HT-29 (cell line): ENCODE measurements around the gene CCNK. TPM values are rescaled to one million over a fixed set of nuclear protein-coding genes. Genes with fewer than 3 reads are reported as not detected.

Experiments
- DNase-seq: peaks from one replicate; pipeline ENCODE4 v3.0.0-alpha.2; 2015; ENCODE audit warnings: low spot score
- total RNA-seq: library from RNA; depleted of rRNA; stranded (reverse); fragments of >200 nt; shearing (Covaris generic); gene quantifications from 2 replicates; pipeline ENCODE4 v1.2.3, GENCODE V29; 2014

CCNK gene
- total RNA-seq, 1 experiment from 2014 or later: 12.4 TPM

DNA sequence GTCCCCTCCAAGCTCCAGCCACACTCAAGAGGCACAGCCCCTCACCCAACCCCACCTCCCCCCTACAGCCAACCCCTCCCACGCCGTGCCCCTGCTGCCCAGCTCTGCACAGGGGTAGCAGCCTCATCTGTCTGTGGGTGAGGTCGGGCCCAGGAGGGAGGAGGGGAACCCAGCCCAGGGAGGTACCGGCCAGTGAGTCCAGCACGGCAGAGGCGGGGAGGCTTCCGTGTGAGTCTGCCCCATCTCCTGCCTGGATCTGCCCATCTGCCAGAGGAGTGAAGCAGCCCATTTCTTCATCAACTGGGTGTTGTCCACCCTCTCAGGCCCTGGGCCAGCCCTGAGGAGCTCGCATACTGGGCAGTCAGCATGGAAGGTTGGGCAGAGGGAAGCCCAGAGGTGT, 54.2 kb downstream of the CCNK start:
- no peak for DNase-seq

DNA sequence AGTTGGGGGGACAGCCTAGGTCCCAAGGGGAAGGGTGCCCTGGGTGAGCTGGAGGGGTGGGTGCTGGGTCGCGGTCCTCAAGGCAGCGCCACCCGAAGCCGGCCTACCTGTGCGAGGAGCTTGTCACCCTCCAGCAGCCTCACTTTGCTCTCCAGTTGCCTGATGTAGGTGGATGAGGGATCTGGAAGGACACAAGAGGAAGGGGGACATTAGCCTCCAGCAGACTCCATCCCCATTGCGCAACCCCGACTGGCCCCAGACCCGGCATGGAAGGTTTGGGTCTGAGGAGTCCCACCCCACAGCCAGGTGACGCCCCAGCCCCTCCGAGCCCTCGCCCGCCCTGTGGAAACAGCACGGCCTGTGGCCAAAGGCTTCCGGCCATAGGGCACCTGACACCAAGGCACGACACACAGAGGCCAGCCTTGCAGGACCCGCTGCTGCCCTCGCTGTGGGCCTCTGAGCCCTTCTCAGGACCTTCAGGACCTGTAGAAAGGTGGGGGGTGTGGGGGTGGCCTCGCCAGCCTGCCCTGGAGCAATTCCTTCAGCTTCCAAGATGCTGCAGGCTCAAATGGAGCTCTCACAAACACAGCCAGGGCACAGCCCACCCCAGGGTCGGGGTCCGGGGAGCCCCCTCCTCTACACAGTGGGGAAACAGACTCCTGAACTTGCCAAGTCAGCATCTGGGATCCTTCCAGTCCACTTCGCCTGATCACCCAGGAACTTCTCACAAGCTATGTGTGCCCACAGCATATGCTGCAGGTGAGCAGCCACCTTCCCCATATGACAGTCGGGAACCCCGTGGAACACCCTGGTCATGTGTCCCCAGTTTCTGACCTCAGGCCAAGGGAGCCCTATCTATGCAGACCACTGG, 54.9 kb downstream of the CCNK start:
- no peak for DNase-seq

DNA sequence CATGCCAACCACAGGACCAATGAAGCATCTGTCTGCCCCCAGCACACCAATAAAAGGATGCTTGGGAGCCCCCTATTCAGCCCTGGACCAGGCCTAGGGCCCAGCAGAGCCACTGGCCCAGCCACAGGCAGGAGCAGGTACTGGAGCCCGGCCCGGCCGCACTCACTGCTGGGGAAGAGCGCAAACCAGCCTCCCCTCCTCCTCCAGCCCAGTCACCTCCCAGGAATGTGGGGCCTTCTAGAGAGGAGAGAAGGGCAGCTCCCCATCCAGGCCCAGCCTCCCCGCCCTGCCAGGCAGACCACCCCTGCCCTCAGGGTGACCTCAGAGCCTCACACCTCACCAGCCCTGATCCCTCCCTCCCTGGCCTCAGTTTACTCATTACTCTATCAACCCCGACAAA, 56.2 kb downstream of the CCNK start:
- DNase-seq: peak; percentile 64

DNA sequence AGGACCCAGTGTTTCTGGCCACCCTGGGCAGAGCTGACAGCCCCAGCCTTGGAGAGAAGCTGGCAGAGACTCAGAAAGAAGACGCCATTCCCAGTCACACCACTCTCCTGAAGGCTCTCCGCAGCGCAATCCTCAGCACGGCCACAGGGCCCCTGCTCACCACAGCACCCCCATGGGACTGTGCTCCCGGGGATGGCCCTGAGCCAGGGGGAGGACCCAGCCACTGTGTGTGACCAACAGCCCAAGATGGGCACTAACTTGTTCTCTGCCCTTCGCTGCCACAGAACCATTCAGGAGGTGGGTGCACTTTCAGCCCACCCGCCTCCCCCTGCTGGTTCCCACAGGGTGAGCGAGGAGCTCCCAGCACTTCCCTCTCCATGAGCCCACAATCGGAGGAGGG, 57.1 kb downstream of the CCNK start:
- no peak for DNase-seq

DNA sequence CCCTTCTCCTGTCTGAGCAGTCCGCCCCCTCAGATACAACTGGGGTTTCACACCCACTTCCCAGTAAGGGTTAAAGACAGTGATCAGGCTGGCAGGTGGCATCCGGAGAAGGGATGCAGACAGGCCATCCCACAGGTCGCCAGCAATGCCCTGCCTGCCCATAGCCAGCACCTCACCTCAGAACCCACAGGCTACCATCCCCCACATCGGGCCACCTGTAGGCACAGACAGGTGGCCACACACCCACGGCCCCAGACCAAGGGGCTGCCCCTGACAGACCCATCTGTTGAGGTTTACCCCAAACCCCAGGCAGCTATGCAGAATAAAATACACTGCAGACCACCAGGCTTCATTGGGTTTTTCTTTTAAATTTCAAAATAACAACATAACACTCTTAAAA, 57.5 kb downstream of the CCNK start:
- no peak for DNase-seq

DNA sequence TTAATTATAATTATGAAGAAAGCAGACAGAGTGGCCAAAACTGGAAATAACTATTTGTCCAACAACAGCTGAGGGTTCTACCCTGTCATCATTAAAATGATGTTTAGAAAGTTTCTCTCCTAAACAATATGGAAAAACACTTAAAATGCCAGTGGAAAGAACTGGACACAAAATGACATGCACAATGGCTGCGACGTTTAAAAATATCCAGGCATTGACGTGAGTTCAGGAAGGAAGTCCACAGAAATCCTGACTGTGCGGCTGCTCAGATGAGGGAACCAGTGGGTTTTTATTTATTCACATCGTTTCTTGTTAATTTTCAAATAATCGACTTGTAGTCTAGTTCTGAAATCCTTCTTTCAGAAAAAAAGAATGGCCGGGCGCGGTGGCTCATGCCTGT, 58.3 kb downstream of the CCNK start:
- DNase-seq: no peak

DNA sequence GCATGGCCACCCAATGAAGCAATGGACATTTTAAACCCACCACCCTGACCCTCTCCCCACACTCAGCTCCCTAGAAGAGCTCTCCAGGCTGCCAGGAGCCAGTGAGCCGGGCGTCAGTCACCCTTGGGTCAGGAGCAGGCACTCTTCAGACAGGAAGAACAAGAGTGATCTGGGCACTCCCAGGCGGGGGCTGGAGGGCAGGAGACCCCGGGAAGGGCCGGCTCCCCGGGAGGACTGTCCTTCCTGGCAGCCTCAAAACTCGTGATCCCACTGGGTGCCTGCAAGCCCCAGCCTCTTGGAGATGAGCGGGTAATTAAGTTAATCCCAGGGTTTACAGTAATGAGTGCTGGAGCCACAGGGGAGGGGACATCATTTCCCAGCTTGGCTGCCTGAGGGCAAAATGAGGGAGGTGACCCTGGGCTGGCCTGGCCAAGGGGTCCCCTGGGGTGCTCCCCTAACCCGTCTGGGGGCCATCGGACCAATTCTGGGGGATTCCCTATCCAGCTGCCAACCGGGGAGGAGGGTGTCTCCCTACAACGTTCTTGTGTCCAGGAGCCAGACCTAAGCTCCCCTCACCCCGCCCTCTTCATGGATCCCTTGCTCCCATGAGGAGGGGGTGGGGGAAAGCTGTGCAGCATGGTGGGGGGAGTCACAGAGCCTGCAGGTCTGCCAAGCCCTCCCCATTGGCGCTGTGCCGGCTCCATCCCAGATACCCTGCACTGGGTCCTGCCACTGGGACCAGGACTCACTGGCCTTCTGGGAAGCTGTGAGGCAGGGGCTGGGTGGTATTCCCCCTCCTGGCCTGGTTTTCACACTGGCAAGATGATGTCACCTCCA, 59.2 kb downstream of the CCNK start:
- no peak for DNase-seq

DNA sequence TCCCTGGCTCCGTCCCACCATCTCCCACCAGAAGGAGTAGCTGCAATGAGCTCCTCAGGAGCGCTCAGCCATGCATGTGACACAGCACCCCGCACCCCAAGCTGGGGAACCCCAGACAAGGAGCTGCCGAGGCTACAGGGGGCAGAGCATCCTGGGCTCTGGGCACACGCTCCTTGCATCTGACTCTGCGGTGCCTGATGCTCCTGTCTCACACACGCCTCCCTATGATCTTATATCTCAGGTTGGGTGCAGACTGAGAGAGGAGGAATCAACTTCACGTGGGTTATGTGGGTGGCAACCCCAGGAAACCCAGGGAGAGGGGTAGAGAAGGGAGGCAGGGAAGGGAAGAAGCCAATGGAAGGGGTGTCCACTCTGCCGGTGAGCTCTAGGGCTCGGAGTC, 60.0 kb downstream of the CCNK start:
- DNase-seq: no peak

DNA sequence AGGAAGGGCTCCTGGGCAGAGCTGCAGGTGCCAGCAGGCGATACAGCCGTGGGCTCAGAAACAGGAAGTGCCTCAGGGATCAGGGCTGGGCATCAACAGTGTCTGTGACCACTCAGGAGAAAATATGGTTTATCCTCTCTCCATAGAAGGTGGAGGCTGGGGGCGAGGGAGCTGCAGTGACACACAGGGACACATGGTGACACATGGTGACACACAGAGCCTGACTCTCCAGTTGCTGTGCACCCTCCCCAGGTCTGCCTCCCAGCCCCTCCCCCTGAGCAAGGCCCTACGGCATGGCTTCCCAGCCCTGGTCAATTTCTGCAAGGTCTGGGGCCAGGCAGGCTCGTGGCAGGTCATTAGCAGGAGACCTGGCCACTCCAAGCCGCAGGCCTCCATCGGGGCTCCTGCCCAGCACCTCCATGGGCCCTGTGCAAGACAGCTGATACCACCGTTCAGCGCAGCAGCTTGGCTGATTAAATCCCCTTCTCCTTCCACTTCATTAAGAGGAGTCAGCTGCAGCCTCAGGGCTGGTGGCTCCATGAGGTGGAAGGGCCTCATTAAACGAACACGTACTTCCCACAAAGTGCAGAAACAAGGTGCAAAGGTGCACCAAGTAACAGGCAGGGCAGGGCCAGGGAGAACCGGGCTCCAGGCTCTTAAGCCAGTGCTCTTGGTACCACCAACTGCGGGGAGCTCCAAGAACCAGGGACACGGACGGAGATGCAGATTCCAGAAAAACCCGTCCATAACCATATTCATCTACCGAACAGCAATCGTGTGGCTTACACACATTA, 60.7 kb downstream of the CCNK start:
- DNase-seq: no peak

DNA sequence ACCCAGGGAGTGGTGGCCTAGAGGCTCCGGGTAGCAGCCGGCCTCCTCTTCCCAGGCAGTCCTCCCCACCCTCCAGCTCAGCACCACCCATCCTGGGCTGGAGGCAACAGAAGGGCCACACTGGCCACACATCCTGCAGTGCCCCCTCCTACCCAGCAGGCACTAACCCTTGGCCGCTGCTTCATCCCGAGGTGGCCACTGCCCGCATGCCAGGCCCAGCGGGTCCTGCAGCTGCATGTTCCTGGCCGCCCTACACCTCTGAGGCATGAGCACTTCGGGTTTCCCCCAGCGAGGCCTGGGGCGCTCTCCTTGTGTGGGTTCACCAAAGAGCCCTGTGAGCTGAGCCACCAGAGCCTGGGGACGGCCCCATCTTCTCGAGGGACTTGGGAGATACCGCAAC, 61.4 kb downstream of the CCNK start:
- DNase-seq: no peak

DNA sequence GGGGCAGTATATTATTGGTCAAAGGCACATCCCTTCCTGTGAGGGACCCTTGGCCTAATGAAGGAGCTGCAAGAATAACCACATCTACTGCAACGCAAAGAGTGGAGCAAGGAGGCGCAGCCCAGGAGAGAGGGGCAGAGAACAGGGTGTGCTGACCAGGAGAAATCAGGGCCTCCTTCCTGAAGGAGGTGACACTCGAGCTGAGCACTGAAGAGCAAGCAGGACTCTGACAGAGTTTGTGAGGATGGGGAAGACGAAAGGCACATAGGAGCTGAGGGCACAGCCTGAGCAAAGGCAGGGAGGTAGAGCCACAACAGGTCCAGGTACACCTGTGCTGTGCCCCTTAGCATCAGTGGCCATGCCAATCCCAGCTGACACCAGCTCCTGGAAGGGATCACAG, 62.2 kb downstream of the CCNK start:
- no peak for DNase-seq

DNA sequence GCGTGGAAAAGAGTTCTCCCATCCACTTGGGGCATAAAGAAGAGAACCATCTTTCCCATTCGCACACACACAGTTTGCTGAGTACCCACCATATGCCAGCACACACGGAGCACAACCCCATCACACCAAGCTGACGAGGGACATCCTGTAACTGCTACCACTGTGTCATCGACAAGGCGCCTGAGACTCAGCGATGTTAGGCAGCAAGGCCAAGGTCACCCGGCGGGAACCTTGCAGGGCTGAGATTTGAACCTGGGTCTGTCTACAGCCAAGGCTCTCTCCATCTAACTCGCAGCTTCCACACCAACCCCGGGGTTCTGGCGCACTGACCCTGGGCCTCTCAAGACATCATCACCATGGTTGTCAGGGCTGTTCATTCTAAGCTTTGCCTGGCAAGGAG, 62.8 kb downstream of the CCNK start:
- DNase-seq: no peak

DNA sequence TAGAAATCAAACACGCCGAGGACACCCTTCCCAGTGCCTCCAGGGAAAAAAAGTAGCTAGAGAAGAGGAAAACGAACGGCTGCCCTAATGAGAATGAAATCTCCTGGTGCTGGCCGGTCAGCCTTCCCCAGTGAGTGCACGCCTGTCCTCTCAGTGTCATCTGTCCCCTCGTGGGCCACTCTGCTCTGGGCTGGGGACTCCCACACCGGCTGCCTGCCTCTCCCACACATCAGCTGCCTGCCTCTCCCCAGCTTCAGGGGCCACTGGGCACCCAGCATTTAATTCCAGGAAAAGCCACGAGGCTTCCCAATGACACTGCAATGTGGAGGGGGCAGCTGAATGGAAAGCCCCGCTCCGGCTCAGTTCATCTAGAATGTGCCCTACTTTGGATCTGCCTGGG, 63.8 kb downstream of the CCNK start:
- no peak for DNase-seq

DNA sequence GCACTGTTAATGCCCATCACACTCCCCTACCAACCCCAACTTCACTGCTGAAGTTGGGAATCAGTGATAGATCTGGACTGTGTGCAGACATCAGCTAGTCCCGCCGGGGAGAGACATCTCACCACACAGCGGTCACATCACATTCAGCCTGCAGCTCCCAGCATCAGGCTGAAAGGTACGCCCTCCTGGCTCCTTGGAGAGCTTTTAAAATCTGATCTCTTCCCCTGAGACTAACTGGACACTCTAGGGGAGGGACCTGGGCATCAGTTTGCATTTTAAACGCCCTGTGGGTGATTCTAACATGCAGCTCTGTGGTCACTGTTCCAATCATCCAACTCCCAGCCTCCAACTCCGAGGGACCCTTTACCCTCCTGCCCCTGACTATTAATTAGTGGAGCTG, 64.4 kb downstream of the CCNK start:
- no peak for DNase-seq

DNA sequence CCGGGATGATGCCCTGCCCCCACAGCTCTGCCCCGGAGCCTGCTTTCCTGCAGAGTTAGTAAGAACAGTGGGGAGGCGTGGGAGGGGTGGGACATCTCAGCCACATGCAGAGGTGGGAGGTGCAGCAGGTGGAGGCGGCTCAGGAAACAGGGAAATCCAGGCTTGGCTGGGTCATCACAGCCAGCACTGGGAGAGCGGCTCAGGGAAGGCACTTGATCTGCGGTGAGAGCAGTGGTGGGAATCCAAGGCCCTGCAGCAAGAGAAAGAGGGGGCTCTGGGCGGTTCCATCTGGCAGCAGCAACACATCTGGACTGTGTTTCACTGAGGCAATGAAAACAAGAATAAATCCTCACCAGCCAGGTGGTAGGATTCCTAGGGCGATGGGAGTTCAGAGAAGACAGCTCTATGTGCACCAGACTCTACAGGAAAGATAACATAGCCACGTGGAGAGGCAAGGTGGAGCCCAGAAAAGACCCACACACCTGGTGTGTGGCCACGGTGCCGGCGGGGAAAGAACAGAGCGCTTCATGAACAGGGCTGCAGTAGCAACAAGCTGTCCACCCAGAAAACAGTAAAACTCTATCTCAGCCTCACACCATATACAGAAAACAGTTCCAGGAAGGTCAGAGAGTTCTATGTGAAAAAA, 65.1 kb downstream of the CCNK start:
- DNase-seq: no peak

DNA sequence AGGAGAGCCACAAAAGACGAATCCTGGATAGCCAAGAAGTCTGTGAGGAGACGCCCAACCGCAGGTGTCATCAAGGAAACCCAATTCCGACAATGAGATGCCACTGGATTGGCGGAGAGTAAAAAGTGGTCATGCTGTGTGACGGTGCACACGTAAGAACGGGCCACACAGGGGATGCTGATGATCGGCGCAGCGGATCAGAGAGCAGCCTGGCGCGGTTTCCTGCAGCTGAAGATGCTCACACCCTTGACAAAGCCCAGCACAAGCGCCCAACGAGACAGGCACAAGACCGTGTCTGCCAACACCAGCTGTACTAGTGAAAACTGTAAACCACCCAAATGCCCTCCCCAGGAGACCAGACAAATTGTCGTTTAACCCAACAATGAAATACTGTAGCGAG, 67.0 kb downstream of the CCNK start:
- DNase-seq: no peak

DNA sequence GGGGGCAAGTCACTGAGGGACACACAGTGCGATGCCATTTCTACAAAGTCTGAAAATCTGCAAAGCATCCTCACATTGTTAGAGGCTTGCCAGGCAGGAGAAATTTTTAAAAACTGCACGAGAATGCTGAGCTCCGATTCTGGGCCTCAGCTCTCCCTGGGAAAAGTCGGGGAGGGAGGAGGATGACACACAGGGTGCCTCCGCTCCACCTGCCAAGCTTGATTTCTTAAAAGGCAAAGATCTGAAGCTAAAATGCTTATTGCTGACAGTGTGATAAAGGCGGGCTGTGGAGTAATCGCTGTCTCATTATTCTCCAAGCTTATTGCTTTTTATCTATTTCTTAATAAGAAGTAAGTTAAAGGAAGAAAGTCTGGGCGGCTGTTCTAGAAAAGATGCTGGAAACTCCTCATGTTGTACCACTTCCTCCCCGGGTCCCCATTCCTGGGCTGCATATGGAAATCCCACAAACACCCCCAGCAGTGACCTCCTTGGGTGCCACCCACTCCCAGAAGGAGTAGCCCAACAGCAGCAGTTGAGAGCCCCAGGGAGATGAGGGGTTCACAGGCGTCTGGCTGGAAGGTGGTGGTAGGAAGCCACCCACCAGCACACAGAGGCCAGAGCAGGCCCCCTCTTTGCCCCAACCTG, 67.8 kb downstream of the CCNK start:
- no peak for DNase-seq

DNA sequence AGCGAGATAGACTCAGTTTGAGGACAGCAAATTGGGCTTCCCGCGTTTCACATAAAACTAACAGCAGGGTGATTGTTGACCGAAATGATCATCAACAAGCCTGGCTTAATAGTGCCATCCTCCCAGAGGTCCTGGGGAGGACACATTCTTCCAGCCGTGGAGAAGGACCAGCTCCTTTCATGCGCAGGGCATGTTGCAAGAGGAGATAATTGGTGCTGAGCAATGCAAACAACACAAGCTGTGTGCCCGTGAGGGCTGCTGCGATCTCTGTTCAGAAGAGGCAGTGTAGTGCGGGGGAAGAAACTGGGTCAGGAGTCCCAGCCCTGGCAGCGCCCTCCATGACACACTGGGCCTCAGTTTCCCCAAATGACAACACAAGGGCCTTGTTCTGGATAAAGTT, 68.5 kb downstream of the CCNK start:
- DNase-seq: no peak

DNA sequence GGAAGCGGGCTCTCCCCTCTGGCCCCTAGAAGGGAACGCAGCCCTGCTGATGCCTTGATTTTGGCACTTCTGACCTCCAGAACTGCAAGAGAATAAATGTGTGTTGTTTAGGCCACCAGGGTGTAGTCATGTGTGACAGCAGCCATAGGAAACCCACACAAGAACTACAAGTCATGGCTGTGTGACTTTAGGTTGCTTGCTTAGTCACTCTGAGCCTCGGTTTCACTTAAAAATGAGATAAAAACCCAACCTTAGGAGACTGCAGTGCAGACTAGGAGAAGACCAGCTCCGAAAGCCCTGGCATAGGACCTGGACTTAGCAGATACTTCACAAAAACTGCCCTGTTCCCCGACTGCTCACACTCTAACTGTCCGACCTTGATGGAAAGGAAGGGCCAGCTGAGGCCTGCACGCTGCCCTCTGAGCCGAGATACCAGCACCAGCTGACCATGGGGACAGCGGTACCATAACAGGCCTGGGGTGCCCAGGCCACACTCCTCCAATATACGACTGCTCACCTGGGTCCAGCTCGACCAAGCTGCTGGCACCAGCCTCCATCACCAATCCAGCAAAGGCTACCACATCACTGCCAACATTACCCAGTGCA, 69.3 kb downstream of the CCNK start:
- DNase-seq: no peak

DNA sequence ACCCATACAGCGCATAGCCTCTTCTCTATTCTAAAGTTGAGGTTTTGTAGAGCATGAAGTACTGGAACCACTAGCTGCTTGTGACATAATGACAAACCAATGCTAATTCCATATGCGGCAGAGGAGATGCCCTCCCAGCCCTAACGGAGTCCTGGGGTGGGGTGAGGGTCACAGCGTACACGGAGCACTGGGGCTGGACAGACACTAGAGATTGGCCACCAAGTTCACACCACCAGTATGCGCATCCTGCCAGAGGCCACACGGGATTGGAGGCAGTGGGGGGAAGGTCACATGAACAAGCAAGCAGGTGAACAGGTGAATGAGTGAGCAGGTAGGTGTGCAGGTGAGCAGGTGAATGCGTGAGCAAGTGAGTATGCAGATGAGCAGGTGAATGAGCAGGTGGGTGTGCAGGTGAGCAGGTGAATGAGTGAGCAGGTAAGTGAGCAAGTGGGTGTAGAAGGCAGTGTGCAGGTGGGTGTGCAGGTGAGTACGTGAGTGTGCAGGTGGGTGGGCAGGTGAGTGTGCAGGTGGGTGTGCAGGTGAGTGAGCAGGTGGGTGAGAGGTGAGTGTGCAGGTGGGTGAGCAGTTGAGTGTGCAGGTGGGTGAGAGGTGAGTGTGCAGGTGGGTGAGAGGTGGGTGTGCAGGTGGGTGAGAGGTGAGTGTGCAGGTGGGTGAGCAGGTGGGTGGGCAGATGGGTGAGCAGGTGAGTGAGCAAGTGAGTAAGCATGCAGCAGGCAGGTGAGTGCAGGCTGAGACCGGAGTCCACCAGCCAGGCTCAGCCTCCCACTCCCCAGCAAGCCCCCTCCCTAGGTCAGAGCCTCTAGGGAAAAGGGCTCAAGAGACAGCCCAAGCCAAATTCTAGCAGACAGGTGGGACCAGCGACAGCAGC, 70.1 kb downstream of the CCNK start:
- no peak for DNase-seq
